IPS-18a (cell line): ENCODE measurements around the gene NACC1.

ENCODE experiments used
- H3K27ac ChIP-seq: one replicate; pipeline ENCODE4 v1.5.1; 2013; ENCODE audit warnings: low read length
- H3K27me3 ChIP-seq: one replicate; pipeline ENCODE4 v1.6.1; 2013; ENCODE audit warnings: mild to moderate bottlenecking, low read length; ENCODE audit not compliant: control insufficient read depth, insufficient read depth
- H3K36me3 ChIP-seq: one replicate; pipeline ENCODE4 v1.6.1; 2013; ENCODE audit warnings: low read depth, low read length; ENCODE audit not compliant: control insufficient read depth
- H3K4me1 ChIP-seq: one replicate; pipeline ENCODE4 v1.6.1; 2013; ENCODE audit warnings: low read depth, low read length; ENCODE audit not compliant: control insufficient read depth
- H3K4me3 ChIP-seq: one replicate; pipeline ENCODE4 v1.5.1; 2013; ENCODE audit warnings: low read length
- H3K9ac ChIP-seq: one replicate; pipeline ENCODE4 v1.6.1; 2013; ENCODE audit warnings: mild to moderate bottlenecking, low read length, moderate library complexity
- H3K9me3 ChIP-seq: one replicate; pipeline ENCODE4 v1.6.1; 2013; ENCODE audit warnings: low read depth, low read length; ENCODE audit not compliant: control insufficient read depth

The NACC1 gene

GRCh38 chr19:13118424-13119193 lies 545 bp downstream of the NACC1 start:
- H3K4me1 ChIP-seq, result peaks cover 27% of the 10 kb centered on the region
- peak overlapping the region; percentile 74 for H3K4me3 ChIP-seq
- H3K9me3 ChIP-seq, result no peaks in the 10 kb centered on the region
- peak overlapping the region; percentile 86 for H3K27ac ChIP-seq
- H3K36me3 ChIP-seq, result peaks cover 12% of the 10 kb centered on the region
- no peaks in the 10 kb centered on the region for H3K27me3 ChIP-seq
- peak overlapping the region; percentile 91 for H3K9ac ChIP-seq

- no peak overlapping the region for H3K27ac ChIP-seq
- peak overlapping the region; percentile 74 for H3K4me3 ChIP-seq
- peaks cover 27% of the 10 kb centered on the region for H3K4me1 ChIP-seq
- H3K27me3 ChIP-seq, result no peaks in the 10 kb centered on the region
- H3K9ac ChIP-seq, result no peak overlapping the region
- peaks cover 5% of the 10 kb centered on the region for H3K36me3 ChIP-seq
- no peaks in the 10 kb centered on the region for H3K9me3 ChIP-seq
Measured at GRCh38 chr19:13119627-13120026, 1.6 kb downstream of the NACC1 start.

GRCh38 chr19:13120031-13120430 lies 2.0 kb downstream of the NACC1 start:
- Histone ChIP-seq H3K4me1 (peaks cover 27% of the 10 kb centered on the region), H3K9me3 (no peaks in the 10 kb centered on the region), H3K36me3 (peaks cover 3% of the 10 kb centered on the region), H3K27me3 (no peaks in the 10 kb centered on the region), H3K4me3 (peak overlapping the region; percentile 74), H3K9ac (no peak overlapping the region), H3K27ac (no peak overlapping the region)

- peaks cover 24% of the 10 kb centered on the region for H3K4me1 ChIP-seq
- no peaks in the 10 kb centered on the region for H3K9me3 ChIP-seq
- no peak overlapping the region for H3K27ac ChIP-seq
- H3K4me3 ChIP-seq, result peak overlapping the region; percentile 42
- no peak overlapping the region for H3K9ac ChIP-seq
- peaks cover 3% of the 10 kb centered on the region for H3K36me3 ChIP-seq
- H3K27me3 ChIP-seq, result no peaks in the 10 kb centered on the region
Measured at GRCh38 chr19:13120817-13121216, 2.8 kb downstream of the NACC1 start.

GRCh38 chr19:13121551-13122274 lies 3.6 kb downstream of the NACC1 start:
- H3K4me1 ChIP-seq, result peaks cover 24% of the 10 kb centered on the region
- no peak overlapping the region for H3K27ac ChIP-seq
- no peak overlapping the region for H3K4me3 ChIP-seq
- H3K9me3 ChIP-seq, result no peaks in the 10 kb centered on the region
- H3K9ac ChIP-seq, result no peak overlapping the region
- H3K27me3 ChIP-seq, result no peaks in the 10 kb centered on the region
- H3K36me3 ChIP-seq, result peaks cover 10% of the 10 kb centered on the region

GRCh38 chr19:13122275-13122878 lies 4.3 kb downstream of the NACC1 start:
- H3K36me3 ChIP-seq, result peaks cover 10% of the 10 kb centered on the region
- H3K9ac ChIP-seq, result no peak overlapping the region
- H3K27ac ChIP-seq, result no peak overlapping the region
- H3K4me3 ChIP-seq, result no peak overlapping the region
- no peaks in the 10 kb centered on the region for H3K27me3 ChIP-seq
- peaks cover 20% of the 10 kb centered on the region for H3K4me1 ChIP-seq
- no peaks in the 10 kb centered on the region for H3K9me3 ChIP-seq

- H3K27ac ChIP-seq, result no peak overlapping the region
- no peaks in the 10 kb centered on the region for H3K9me3 ChIP-seq
- H3K27me3 ChIP-seq, result no peaks in the 10 kb centered on the region
- H3K9ac ChIP-seq, result no peak overlapping the region
- peaks cover 20% of the 10 kb centered on the region for H3K4me1 ChIP-seq
- no peak overlapping the region for H3K4me3 ChIP-seq
- peaks cover 10% of the 10 kb centered on the region for H3K36me3 ChIP-seq
Measured at GRCh38 chr19:13122980-13123957, 5.2 kb downstream of the NACC1 start.

- Histone ChIP-seq H3K27ac (no peak overlapping the region), H3K4me3 (no peak overlapping the region), H3K9ac (no peak overlapping the region), H3K27me3 (no peaks in the 10 kb centered on the region), H3K36me3 (peaks cover 10% of the 10 kb centered on the region), H3K9me3 (no peaks in the 10 kb centered on the region), H3K4me1 (no peaks in the 10 kb centered on the region)
Measured at GRCh38 chr19:13127051-13127450, 9.0 kb downstream of the NACC1 start.

- no peak overlapping the region for H3K9ac ChIP-seq
- peaks cover 10% of the 10 kb centered on the region for H3K36me3 ChIP-seq
- H3K27me3 ChIP-seq, result no peaks in the 10 kb centered on the region
- no peaks in the 10 kb centered on the region for H3K4me1 ChIP-seq
- no peak overlapping the region for H3K27ac ChIP-seq
- H3K4me3 ChIP-seq, result no peak overlapping the region
- no peaks in the 10 kb centered on the region for H3K9me3 ChIP-seq
Measured at GRCh38 chr19:13127811-13128575, 9.9 kb downstream of the NACC1 start.

GRCh38 chr19:13128583-13128982 lies 10.5 kb downstream of the NACC1 start:
- no peaks in the 10 kb centered on the region for H3K27me3 ChIP-seq
- H3K36me3 ChIP-seq, result peaks cover 10% of the 10 kb centered on the region
- H3K27ac ChIP-seq, result no peak overlapping the region
- no peaks in the 10 kb centered on the region for H3K4me1 ChIP-seq
- no peaks in the 10 kb centered on the region for H3K9me3 ChIP-seq
- H3K4me3 ChIP-seq, result no peak overlapping the region
- no peak overlapping the region for H3K9ac ChIP-seq
